Erythroblast (primary cell): ENCODE data around the gene TMEM115.

Experiments used
- GATA1 ChIP-seq: IDR thresholded peaks from 2 replicates; pipeline ENCODE4 v1.6.1; 2011; ENCODE audit warnings: low read depth, mild to moderate bottlenecking, control low read depth, low read length, moderate library complexity
- POLR2A ChIP-seq: IDR thresholded peaks from 2 replicates; pipeline ENCODE4 v1.6.1; 2011; ENCODE audit warnings: mild to moderate bottlenecking, low read length

DNA sequence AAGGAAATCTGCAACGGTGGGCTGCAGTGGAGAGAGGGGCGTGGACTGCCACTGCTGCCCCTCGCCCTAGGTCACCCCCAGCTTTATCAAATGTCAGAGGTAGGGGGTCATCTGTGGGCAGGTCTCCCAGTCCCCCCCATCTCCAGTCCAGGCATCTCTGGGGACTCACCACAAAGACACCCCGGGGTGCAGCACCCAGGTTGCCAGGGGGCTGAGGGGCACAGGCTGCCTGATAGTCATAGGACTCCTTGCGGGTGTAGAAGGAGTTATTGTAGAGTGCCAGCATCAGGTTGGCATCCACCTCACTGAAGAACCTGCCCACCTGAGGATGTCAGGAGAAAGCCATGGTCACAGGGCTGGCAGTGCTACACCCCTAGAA is 6.5 kb upstream of the TMEM115 start:
- TF ChIP-seq POLR2A (no peak), GATA1 (no peak)
